NCI-H1092 (cell line): ENCODE data around the gene PRKAR1B.
"Not testable (repeated sequence)": the region's sequence is repeated elsewhere in the genome, so short reads cannot be mapped to it uniquely, and the experiment has no call there.

Source experiments
- DNase-seq: peaks from one replicate; lab custom pipeline; 2025; lab: John Stamatoyannopoulos, UW

PRKAR1B gene

DNA sequence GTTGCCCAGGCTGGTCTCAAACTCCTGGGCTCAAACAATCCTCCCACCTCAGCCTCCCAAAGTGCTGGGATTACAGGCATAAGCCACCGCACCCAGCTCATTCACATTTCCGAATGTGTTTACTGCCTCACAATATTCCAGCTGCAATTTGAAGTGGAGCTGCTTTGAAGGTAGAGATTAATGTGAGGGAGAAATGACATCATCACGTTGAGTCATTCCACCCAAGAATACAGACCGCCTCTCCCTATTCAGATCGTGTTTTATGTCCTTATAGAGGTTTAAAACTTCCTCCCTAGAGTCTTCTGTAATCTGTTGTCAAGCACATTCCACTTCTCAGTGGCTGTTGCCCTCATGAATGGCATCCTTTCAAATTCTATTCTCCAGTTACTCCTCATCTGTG is 107.0 kb downstream of the PRKAR1B start:
- no peak for DNase-seq

- no peak for DNase-seq
Observed at GRCh38 chr7:619368-619840, 107.7 kb downstream of the PRKAR1B start.

DNA sequence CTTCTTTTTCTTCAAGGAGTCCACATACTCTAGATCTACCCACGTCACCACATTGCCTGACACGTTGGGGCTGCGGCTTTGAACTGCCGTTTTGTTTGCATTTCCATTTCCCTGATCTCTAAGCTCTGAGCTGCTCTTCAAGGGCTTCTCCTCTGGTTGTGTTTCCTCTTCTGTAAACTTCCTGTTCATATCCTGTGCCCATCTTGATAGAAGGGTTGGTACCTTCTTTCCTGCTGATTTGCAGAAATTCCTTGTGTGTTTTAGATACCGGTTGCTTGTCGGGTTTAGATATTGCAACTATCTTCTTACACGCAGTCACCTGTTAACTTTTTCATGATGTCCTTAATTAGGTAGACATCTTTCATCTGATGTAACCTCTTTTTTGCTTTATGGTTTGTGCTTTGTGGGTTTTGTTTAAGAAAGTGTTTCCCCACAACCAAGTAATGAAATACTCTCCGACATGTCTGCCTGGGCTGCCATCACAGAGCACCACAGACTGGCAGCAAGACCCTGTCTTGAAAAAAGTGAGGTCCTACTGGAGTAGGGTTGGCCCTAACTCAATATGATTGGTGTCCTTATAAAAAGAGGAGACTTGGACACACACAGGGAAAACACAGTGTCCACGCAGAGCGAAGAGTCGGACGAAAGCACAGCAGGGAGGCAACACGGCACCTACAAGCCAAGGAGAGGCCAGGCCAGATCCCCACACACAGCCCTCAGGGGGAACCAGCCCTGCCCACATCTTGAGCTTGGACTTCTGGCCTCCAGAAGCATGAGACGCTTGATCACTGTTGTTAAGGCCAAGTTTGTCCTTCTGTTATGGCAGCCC is 108.3 kb downstream of the PRKAR1B start:
- no peak for DNase-seq

DNA sequence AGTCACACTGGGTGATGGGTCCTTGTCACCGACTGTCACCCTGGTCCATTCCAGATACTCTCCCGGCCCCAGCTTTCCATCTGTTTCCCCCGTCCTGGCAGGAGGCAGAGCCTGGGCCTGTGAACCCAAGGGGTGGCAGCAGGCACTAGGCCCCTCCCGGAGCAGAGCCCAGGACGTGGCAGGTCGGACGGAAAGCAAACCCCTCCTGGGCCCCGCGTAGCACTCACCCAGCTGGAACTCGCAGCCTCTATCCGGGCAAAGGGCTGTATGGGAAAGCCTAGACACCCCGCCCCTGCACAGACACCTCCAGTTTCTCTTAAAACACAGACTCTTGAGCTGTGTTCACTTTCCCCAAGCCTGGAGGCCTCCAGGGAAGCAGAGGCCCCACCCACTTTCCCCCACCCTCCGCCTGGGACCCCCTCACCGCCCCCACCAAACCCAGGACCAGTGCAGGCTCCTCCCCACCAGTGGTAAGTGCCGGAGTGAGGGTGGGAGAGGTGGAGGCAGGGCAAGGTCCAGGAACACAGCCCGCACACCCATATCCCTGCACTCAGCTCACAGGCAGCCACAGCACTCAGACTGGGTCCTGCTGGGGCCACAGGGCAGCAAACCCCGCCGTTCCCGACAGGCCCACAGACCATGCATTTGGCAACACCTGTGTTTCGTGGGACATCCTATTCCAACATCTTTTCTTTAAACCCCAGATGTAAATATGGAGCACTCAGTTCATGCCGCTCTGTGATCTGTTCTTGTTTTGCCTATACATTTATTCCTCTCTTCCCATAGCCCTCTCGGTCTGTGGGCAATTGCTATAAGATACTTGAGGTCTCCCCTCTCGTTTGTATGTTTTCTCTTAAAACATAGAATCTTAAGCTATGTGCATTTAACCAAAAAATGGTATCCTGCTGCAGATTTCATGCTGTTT is 109.2 kb downstream of the PRKAR1B start:
- DNase-seq = no peak

DNA sequence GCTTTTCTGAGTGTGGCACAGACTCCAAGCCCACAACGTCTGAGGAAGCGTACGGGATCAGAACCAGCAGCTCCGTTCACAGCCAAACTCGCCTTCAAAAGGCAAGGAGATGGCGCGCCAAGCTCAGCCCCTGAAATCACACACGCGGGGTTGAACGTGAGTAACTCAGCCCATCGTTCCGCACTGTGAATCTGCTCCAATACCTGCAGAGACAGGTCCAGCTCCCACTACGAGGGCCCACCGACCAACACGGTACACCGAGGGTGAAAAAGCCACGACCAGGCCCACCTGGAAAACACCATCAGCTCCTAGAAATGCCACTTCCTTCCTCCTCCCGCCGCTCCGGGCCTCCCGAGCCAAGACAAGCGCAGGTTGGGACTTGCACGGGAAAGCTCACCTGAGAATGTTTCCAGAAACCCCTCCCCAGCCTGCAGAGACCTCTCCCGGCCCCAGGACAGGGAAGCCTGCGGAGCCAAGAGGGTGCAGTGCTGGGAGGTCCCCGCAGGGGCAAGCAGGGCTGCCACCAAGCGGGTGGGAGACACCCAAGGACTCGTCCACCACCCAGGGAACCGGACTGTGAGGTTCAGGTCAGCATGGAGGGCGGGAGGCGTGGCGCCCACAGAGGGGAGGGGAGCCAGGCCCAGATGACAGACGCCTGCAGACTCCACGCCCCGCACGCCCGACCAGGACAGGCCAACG is 113.5 kb downstream of the PRKAR1B start:
- no peak for DNase-seq

DNA sequence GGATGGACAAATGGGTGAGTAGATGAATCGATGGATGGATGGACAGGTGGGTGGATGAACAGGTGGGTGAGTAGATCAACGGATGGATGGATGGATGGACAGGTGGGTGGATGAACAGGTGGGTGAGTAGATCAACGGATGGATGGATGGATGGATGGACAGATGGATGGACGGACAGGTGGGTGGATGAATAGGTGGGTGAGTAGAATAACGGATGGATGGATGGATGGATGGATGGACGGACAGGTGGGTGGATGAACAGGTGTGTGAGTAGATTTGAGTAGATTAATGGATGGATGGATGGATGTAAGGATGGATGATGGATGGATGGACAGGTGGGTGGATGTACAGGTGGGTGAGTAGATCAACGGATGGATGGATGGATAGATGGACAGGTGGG is 115.2 kb downstream of the PRKAR1B start:
- DNase-seq = not testable (repeated sequence)

- no peak for DNase-seq
Observed at GRCh38 chr7:611281-611810, 115.7 kb downstream of the PRKAR1B start.

- no peak for DNase-seq
Observed at GRCh38 chr7:610531-611280, 116.4 kb downstream of the PRKAR1B start.

GRCh38 chr7:610141-610530 is 116.9 kb downstream of the PRKAR1B start:
- no peak for DNase-seq

GRCh38 chr7:609365-609764 is 117.7 kb downstream of the PRKAR1B start:
- DNase-seq = no peak

GRCh38 chr7:608954-609353 is 118.1 kb downstream of the PRKAR1B start:
- no peak for DNase-seq

GRCh38 chr7:608361-608760 is 118.7 kb downstream of the PRKAR1B start:
- no peak for DNase-seq

- DNase-seq = no peak
Observed at GRCh38 chr7:607938-608337, 119.1 kb downstream of the PRKAR1B start.

GRCh38 chr7:605661-606450 is 121.2 kb downstream of the PRKAR1B start:
- DNase-seq = no peak

- no peak for DNase-seq
Observed at GRCh38 chr7:604884-605531, 122.1 kb downstream of the PRKAR1B start.

DNA sequence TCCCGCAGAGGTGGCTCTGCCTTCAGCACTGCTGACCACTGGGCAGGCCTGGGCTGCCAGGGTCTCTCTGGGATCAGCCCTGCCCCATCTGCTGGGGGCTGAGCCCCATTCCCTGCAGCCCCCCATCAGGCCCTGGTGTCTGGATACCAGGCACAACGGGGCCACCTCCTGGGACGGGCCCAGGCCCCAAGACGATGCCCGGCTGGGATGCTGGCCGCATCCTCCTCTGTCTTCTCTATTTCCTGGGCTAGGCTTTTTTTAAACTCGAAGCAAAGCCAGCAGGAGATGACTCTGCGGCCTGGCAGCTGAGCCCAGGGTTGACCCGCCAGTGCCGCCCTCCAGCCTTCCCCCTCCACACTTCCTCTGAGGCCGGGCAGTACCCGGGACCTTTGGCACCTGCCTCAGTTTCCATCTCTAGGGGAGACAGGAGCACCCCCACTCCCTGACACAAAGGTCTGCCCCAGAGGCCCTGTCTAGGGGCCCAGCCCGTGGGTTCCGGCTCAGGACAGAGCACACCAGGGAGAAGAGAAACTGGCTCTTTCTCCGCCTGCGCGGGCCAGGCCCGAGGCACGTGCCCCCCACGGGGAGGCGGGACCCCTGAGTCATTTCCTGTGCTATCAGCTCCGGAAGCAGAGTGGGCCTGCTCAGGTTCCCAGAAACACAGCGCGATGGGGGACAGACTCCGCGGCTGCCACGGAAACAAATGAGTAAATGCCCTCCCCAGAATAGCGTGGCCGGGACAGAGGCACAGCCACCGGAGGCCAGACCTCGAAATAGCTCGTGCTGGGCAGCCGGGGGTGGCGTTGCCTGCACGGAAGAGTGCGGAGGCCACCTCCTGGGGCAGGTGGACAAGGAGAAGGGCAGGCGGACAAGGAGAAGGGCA is 122.8 kb downstream of the PRKAR1B start:
- DNase-seq = no peak

- no peak for DNase-seq
Observed at GRCh38 chr7:603152-603951, 123.7 kb downstream of the PRKAR1B start.
